Measurements from ENCODE around the gene INPP4A.
"Not testable (repeated sequence)": the region's sequence is repeated elsewhere in the genome, so short reads cannot be mapped to it uniquely, and the experiment has no call there.

INPP4A gene

GRCh38 chr2:98586551-98587140 lies 142.0 kb downstream of the INPP4A start:
- no peak for DNase-seq (ENCODE audit: low read depth)

- no peak for DNase-seq (ENCODE audit: low read depth)
These were observed 144.3 kb downstream of the INPP4A start for GRCh38 chr2:98588880-98589431.

GRCh38 chr2:98589489-98589888 lies 144.8 kb downstream of the INPP4A start:
- DNase-seq (ENCODE audit: low read depth) = no peak

- DNase-seq (ENCODE audit: low read depth) = no peak
These were observed 147.9 kb downstream of the INPP4A start for GRCh38 chr2:98592565-98592964.

GRCh38 chr2:98594665-98595064 lies 150.0 kb downstream of the INPP4A start:
- not testable (repeated sequence) for DNase-seq (ENCODE audit: low read depth)

GRCh38 chr2:98598781-98599428 lies 154.2 kb downstream of the INPP4A start:
- no peak for DNase-seq (ENCODE audit: low read depth)

GRCh38 chr2:98601532-98602132 lies 157.0 kb downstream of the INPP4A start:
- DNase-seq (ENCODE audit: low read depth) = no peak

- DNase-seq (ENCODE audit: low read depth) = no peak
These were observed 159.9 kb downstream of the INPP4A start for GRCh38 chr2:98604547-98604946.

- DNase-seq (ENCODE audit: low read depth) = no peak
These were observed 160.4 kb downstream of the INPP4A start for GRCh38 chr2:98605076-98605475.

GRCh38 chr2:98606431-98606830 lies 161.8 kb downstream of the INPP4A start:
- no peak for DNase-seq (ENCODE audit: low read depth)

GRCh38 chr2:98607104-98607503 lies 162.4 kb downstream of the INPP4A start:
- DNase-seq (ENCODE audit: low read depth) = no peak

- DNase-seq (ENCODE audit: low read depth) = no peak
These were observed 163.1 kb downstream of the INPP4A start for GRCh38 chr2:98607741-98608115.

GRCh38 chr2:98608116-98608961 lies 163.7 kb downstream of the INPP4A start, which contains the start of the genes COA5 and UNC50:
Gene COA5 (minus strand): TSS chr2:98608512. CDS start chr2:98608405, 107 bp downstream.
Gene UNC50 (plus strand): TSS chr2:98608589. CDS start chr2:98609760, 1,171 bp downstream.
- peak; percentile 81 for DNase-seq (ENCODE audit: low read depth)

GRCh38 chr2:98608962-98609604 lies 164.4 kb downstream of the INPP4A start:
- no peak for DNase-seq (ENCODE audit: low read depth)

GRCh38 chr2:98614024-98614739 lies 169.5 kb downstream of the INPP4A start:
- no peak for DNase-seq (ENCODE audit: low read depth)

- DNase-seq (ENCODE audit: low read depth) = no peak
These were observed 170.8 kb downstream of the INPP4A start for GRCh38 chr2:98615481-98615880.

GRCh38 chr2:98617149-98617548 lies 172.5 kb downstream of the INPP4A start:
- no peak for DNase-seq (ENCODE audit: low read depth)

- no peak for DNase-seq (ENCODE audit: low read depth)
These were observed 179.0 kb downstream of the INPP4A start for GRCh38 chr2:98623657-98624056.

GRCh38 chr2:98632351-98632750 lies 187.7 kb downstream of the INPP4A start:
- DNase-seq (ENCODE audit: low read depth) = no peak

- no peak for DNase-seq (ENCODE audit: low read depth)
These were observed 189.9 kb downstream of the INPP4A start for GRCh38 chr2:98634406-98635092.
